Measurements from ENCODE around the gene NDUFS3.

DNA sequence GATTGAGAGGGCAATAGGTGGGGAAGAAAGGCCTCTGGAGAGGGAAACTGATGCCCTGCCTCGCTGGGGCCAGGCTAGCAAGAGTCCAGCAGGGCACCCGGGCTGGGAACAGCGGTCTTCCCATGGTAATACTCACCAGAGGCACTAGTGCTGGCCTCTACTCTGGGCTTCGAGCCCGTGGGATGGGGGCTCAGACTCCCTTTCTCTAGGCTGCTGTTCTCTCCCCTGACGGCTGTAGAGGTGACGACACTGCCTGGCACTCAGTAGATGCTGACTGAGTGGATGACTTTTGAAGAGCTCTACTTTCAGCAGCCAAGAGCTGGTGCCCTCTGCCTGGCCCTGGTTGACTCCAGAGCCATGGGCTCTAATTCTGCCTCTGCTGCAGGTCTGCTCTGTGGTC lies 16.2 kb downstream of the NDUFS3 start:
- no peak for TF ChIP-seq NKRF (conservative IDR thresholded peaks at IDR 0.05)
- TF ChIP-seq POLR2AphosphoS5 (IDR thresholded peaks at IDR 0.05; ENCODE audit: low read length): no peak
- TF ChIP-seq HDAC2 (IDR thresholded peaks at IDR 0.05): no peak
- no peak for TF ChIP-seq YY1 (IDR thresholded peaks at IDR 0.05; ENCODE audit: low read depth, low read length)
- TF ChIP-seq HDAC6 (IDR thresholded peaks at IDR 0.05; ENCODE audit: unreplicated experiment): no peak
- TF ChIP-seq CTCF (IDR thresholded peaks at IDR 0.05 in 2 of 3, conservative IDR thresholded peaks at IDR 0.05 in 1 of 3; ENCODE audit: control insufficient read depth in 2 of 3, extremely low read depth in 1 of 3, insufficient read depth in 1 of 3, low read depth in 3 of 3, low read length in 3 of 3): no peak
- TF ChIP-seq ZNF207 (IDR thresholded peaks at IDR 0.05; ENCODE audit: borderline replicate concordance): no peak
- no peak for TF ChIP-seq RCOR1 (conservative IDR thresholded peaks at IDR 0.05; ENCODE audit: low read depth, low read length)
- TF ChIP-seq MXI1 (IDR thresholded peaks at IDR 0.05; ENCODE audit: low read depth, low read length): no peak
- no peak for TF ChIP-seq POLR2A (IDR thresholded peaks at IDR 0.05; ENCODE audit: low read depth, low read length)
- TF ChIP-seq SRF (IDR thresholded peaks at IDR 0.05; ENCODE audit: low read depth in 2 of 2, low read length in 2 of 2): no peak
